Measurements from ENCODE around the gene TACR1.
A peak's percentile ranks its signal among the peaks of the same experiment; 100 is the strongest.
"Not testable (repeated sequence)": the region's sequence is repeated elsewhere in the genome, so short reads cannot be mapped to it uniquely, and the experiment has no call there.

Gene TACR1

GRCh38 chr2:75199428-75200011 lies at the start of gene TACR1:
TACR1 (minus strand) TSS chr2:75199520; CDS start chr2:75198934, 586 bp downstream.
- no peak for DNase-seq

GRCh38 chr2:75248581-75248980 lies 49.3 kb upstream of the TACR1 start:
- not testable (repeated sequence) for DNase-seq

- no peak for DNase-seq
Measured at GRCh38 chr2:75246441-75247167, 47.3 kb upstream of the TACR1 start.

- DNase-seq = no peak
Measured at GRCh38 chr2:75243219-75243618, 43.9 kb upstream of the TACR1 start.

- peak; percentile 48 for DNase-seq
Measured at GRCh38 chr2:75241696-75242095, 42.4 kb upstream of the TACR1 start.

- no peak for DNase-seq
Measured at GRCh38 chr2:75238670-75239330, 39.5 kb upstream of the TACR1 start.

- no peak for DNase-seq
Measured at GRCh38 chr2:75237296-75237695, 38.0 kb upstream of the TACR1 start.

- no peak for DNase-seq
Measured at GRCh38 chr2:75233965-75234364, 34.6 kb upstream of the TACR1 start.

- DNase-seq = no peak
Measured at GRCh38 chr2:75226617-75227016, 27.3 kb upstream of the TACR1 start.

- no peak for DNase-seq
Measured at GRCh38 chr2:75226099-75226498, 26.8 kb upstream of the TACR1 start.

- peak; percentile 17 for DNase-seq
Measured at GRCh38 chr2:75224636-75225094, 25.3 kb upstream of the TACR1 start.

- no peak for DNase-seq
Measured at GRCh38 chr2:75222527-75222926, 23.2 kb upstream of the TACR1 start.

GRCh38 chr2:75221862-75222261 lies 22.5 kb upstream of the TACR1 start:
- no peak for DNase-seq

GRCh38 chr2:75219213-75219612 lies 19.9 kb upstream of the TACR1 start:
- DNase-seq = not testable (repeated sequence)

- no peak for DNase-seq
Measured at GRCh38 chr2:75211266-75211770, 12.0 kb upstream of the TACR1 start.

- DNase-seq = no peak
Measured at GRCh38 chr2:75210409-75210808, 11.1 kb upstream of the TACR1 start.

- no peak for DNase-seq
Measured at GRCh38 chr2:75208738-75209137, 9.4 kb upstream of the TACR1 start.

GRCh38 chr2:75204833-75205232 lies 5.5 kb upstream of the TACR1 start:
- DNase-seq = no peak

GRCh38 chr2:75202359-75202758 lies 3.0 kb upstream of the TACR1 start:
- DNase-seq = no peak

- DNase-seq = peak; percentile 37
Measured at GRCh38 chr2:75200140-75201096, 1.1 kb upstream of the TACR1 start.

- DNase-seq = no peak
Measured at GRCh38 chr2:75195076-75195691, 4.1 kb downstream of the TACR1 start.

GRCh38 chr2:75194184-75194868 lies 5.0 kb downstream of the TACR1 start:
- DNase-seq = no peak
